Peyer's patch (tissue), 4 donors: ENCODE measurements around the gene BRF1.

Experiments used
- POLR2A ChIP-seq, 2 donors: fragments of 450-650 bp; IDR thresholded peaks; one replicate each; pipeline ENCODE4 v1.5.1; 2017; ENCODE audit warnings: antibody characterized with exemption in 2 of 2, mild to moderate bottlenecking in 2 of 2, moderate library complexity in 2 of 2
- TF ChIP-seq, protein P1 (sequence below), 6 experiments: fragments of 450-650 bp in 4 of 6; fragments of 200-600 bp in 2 of 6; sonication (generic) in 1 of 6; IDR thresholded peaks; one replicate each; pipeline ENCODE4 v1.5.1; 2017 to 2019; ENCODE audit warnings: antibody characterized with exemption in 6 of 6, mild to moderate bottlenecking in 3 of 6, moderate library complexity in 1 of 6

DNA sequence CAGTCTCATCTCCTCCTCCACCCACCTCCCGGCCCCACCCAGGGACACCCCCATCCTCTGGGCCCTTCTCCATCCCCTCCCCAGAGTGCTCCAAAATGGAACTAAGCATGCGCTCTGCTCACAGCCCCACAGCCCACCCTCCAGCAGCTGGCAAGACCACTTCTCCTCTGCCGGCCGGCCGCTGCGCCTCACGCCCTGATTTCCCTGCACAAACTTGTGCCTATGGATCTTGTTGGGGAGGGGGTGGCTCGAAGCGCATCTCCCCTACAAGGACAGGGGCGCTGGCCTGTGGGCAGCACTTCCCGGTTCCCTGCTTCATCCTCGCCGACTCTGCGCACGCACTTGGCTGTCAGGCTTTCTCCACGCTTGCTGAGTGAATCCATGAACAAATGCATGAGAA is 100.2 kb downstream of the BRF1 start:
- TF ChIP-seq, protein P1, sequence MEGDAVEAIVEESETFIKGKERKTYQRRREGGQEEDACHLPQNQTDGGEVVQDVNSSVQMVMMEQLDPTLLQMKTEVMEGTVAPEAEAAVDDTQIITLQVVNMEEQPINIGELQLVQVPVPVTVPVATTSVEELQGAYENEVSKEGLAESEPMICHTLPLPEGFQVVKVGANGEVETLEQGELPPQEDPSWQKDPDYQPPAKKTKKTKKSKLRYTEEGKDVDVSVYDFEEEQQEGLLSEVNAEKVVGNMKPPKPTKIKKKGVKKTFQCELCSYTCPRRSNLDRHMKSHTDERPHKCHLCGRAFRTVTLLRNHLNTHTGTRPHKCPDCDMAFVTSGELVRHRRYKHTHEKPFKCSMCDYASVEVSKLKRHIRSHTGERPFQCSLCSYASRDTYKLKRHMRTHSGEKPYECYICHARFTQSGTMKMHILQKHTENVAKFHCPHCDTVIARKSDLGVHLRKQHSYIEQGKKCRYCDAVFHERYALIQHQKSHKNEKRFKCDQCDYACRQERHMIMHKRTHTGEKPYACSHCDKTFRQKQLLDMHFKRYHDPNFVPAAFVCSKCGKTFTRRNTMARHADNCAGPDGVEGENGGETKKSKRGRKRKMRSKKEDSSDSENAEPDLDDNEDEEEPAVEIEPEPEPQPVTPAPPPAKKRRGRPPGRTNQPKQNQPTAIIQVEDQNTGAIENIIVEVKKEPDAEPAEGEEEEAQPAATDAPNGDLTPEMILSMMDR (IDR thresholded peaks at IDR 0.05), result no peak
- TF ChIP-seq POLR2A (IDR thresholded peaks at IDR 0.05), result no peak
